Measurements from ENCODE around the gene SOCS7. TPM values are rescaled to one million over a fixed set of nuclear protein-coding genes. Genes with fewer than 3 reads are reported as not detected.

The SOCS7 gene
- total RNA-seq, 2 experiments from 2014 or later = 13.7 to 16.9 TPM

DNA sequence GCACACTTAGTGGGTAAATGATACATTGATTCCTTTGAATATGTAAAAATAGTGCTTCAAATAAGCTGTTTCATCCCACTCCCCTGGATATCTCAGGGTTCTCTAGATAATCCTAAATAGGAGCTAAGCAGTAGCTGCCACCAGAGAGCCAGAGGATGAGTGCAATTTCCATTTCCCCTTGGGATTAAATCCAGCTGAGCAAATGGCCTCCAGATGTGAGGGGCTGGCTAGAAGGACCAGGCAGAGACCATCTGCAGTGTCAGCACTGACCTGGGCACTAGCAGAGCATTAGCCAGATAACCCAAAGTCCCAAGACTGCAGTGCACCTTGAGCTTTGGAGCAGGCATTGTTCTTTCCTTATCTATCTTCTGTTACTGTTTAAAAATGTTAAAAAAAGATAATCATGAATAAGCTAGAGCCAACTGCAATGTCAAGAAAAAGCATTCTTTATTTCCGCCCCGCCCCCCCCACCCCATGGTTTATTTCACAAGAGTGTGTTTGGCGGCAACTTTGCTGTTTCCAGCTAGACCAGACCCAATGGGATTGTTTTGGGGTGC is 27.4 kb upstream of the SOCS7 start:
- no peaks in the 10 kb centered on the region for H3K27me3 ChIP-seq (ENCODE audit: control insufficient read depth in 1 of 2, insufficient read depth in 2 of 2, low read length in 2 of 2)
- TF ChIP-seq, protein P1, sequence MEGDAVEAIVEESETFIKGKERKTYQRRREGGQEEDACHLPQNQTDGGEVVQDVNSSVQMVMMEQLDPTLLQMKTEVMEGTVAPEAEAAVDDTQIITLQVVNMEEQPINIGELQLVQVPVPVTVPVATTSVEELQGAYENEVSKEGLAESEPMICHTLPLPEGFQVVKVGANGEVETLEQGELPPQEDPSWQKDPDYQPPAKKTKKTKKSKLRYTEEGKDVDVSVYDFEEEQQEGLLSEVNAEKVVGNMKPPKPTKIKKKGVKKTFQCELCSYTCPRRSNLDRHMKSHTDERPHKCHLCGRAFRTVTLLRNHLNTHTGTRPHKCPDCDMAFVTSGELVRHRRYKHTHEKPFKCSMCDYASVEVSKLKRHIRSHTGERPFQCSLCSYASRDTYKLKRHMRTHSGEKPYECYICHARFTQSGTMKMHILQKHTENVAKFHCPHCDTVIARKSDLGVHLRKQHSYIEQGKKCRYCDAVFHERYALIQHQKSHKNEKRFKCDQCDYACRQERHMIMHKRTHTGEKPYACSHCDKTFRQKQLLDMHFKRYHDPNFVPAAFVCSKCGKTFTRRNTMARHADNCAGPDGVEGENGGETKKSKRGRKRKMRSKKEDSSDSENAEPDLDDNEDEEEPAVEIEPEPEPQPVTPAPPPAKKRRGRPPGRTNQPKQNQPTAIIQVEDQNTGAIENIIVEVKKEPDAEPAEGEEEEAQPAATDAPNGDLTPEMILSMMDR (IDR thresholded peaks at IDR 0.05) = no peak
- H3K36me3 Mint-ChIP-seq (ENCODE audit: low read depth) = peaks cover 35% of the 10 kb centered on the region
- no peaks in the 10 kb centered on the region for H3K4me1 ChIP-seq (ENCODE audit: insufficient read depth, low read length)
- H3K36me3 ChIP-seq (ENCODE audit: insufficient read depth, low read length) = peaks cover 14% of the 10 kb centered on the region
- ChIA-PET POLR2A (no interaction called here), CTCF (interaction anchor here (1.9 kb wide), 1 partner anchor 25 kb away, joined by 5 read pairs; no protein-coding TSS in a partner anchor)
- H3K4me3 ChIP-seq (ENCODE audit: low read length) = no peak overlapping the region
- H3K9me3 ChIP-seq (ENCODE audit: control insufficient read depth in 1 of 2, insufficient read depth in 1 of 2, low read length in 2 of 2) = no peaks in the 10 kb centered on the region
- H3K27ac ChIP-seq (ENCODE audit: low read depth in 1 of 2, low read length in 2 of 2) = no peak overlapping the region
- no peaks in the 10 kb centered on the region for H3K9me3 Mint-ChIP-seq
- no peak overlapping the region for H3K27ac Mint-ChIP-seq
- no peak overlapping the region for H3K4me3 Mint-ChIP-seq
- peaks cover 14% of the 10 kb centered on the region for H3K4me1 Mint-ChIP-seq (ENCODE audit: low read depth)
- H3K27me3 Mint-ChIP-seq = no peaks in the 10 kb centered on the region
- no peak for ATAC-seq (ENCODE audit: poor library complexity)
- intact Hi-C loops (cut with DNase I, micrococcal nuclease) = no loop called here
- no peak for DNase-seq

GRCh38 chr17:38324772-38325171 is 26.9 kb upstream of the SOCS7 start:
- H3K9me3 ChIP-seq (ENCODE audit: control insufficient read depth in 1 of 2, insufficient read depth in 1 of 2, low read length in 2 of 2) = no peaks in the 10 kb centered on the region
- no peaks in the 10 kb centered on the region for H3K27me3 ChIP-seq (ENCODE audit: control insufficient read depth in 1 of 2, insufficient read depth in 2 of 2, low read length in 2 of 2)
- TF ChIP-seq, protein P1 (IDR thresholded peaks at IDR 0.05) = no peak
- Mint-ChIP-seq H3K4me3 (no peak overlapping the region), H3K9me3 (no peaks in the 10 kb centered on the region), H3K36me3 (ENCODE audit: low read depth) (peaks cover 31% of the 10 kb centered on the region), H3K27me3 (no peaks in the 10 kb centered on the region), H3K4me1 (ENCODE audit: low read depth) (peaks cover 14% of the 10 kb centered on the region), H3K27ac (no peak overlapping the region)
- H3K27ac ChIP-seq (ENCODE audit: low read depth in 1 of 2, low read length in 2 of 2) = no peak overlapping the region
- no peak overlapping the region for H3K4me3 ChIP-seq (ENCODE audit: low read length)
- H3K4me1 ChIP-seq (ENCODE audit: insufficient read depth, low read length) = no peaks in the 10 kb centered on the region
- intact Hi-C loops (cut with DNase I, micrococcal nuclease) = no loop called here
- ChIA-PET POLR2A (no interaction called here), CTCF (interaction anchor here (1.9 kb wide), 1 partner anchor 24 kb away, joined by 5 read pairs; no protein-coding TSS in a partner anchor)
- ATAC-seq (ENCODE audit: poor library complexity) (no peak), DNase-seq (no peak)
- peaks cover 10% of the 10 kb centered on the region for H3K36me3 ChIP-seq (ENCODE audit: insufficient read depth, low read length)

DNA sequence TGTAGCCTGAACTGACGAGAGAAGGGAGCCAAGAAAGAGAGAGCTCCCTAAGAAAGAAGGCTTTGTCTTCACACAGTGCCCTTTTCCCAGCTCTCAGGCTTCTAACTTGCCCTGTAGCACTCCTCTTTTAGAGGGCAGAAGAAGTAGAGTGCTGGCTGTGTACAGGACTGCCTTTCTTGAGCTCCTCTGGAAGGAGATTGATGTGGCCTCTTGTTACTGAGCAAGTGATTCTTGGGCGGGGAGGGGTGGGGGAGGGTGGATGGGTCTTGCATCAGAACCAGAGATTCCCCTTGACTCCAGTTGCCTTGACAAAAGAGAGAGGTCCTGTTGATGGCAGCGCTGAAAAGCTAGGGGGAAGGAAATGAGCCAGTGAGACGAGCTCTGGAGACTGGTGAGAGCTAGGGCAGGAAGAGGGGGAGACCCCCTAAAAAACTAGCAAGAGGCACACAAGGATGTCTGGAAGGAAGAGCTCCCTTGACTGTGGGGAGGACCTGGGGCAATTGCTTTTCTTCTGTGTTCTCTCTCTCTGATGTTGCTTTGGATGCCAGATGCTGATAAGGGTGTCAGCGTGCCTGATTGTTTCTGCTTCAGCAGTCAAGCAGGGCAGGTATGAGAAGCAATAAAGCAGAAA is 26.3 kb upstream of the SOCS7 start:
- H3K9me3 Mint-ChIP-seq = no peaks in the 10 kb centered on the region
- ATAC-seq (ENCODE audit: poor library complexity) (no peak), DNase-seq (no peak)
- POLR2A ChIA-PET = no interaction called here
- H3K4me3 ChIP-seq (ENCODE audit: low read length) = no peak overlapping the region
- H3K4me3 Mint-ChIP-seq = no peak overlapping the region
- H3K27me3 ChIP-seq (ENCODE audit: control insufficient read depth in 1 of 2, insufficient read depth in 2 of 2, low read length in 2 of 2) = no peaks in the 10 kb centered on the region
- H3K27me3 Mint-ChIP-seq = no peaks in the 10 kb centered on the region
- TF ChIP-seq, protein P1 (IDR thresholded peaks at IDR 0.05) = no peak
- peaks cover 7% of the 10 kb centered on the region for H3K36me3 ChIP-seq (ENCODE audit: insufficient read depth, low read length)
- no peak overlapping the region for H3K27ac Mint-ChIP-seq
- peaks cover 14% of the 10 kb centered on the region for H3K4me1 Mint-ChIP-seq (ENCODE audit: low read depth)
- peaks cover 27% of the 10 kb centered on the region for H3K36me3 Mint-ChIP-seq (ENCODE audit: low read depth)
- no peak overlapping the region for H3K27ac ChIP-seq (ENCODE audit: low read depth in 1 of 2, low read length in 2 of 2)
- intact Hi-C loops (cut with DNase I, micrococcal nuclease) = no loop called here
- no peaks in the 10 kb centered on the region for H3K4me1 ChIP-seq (ENCODE audit: insufficient read depth, low read length)
- CTCF ChIA-PET = interaction anchor here (1.9 kb wide), 1 partner anchor 24 kb away, joined by 5 read pairs; no protein-coding TSS in a partner anchor
- H3K9me3 ChIP-seq (ENCODE audit: control insufficient read depth in 1 of 2, insufficient read depth in 1 of 2, low read length in 2 of 2) = no peaks in the 10 kb centered on the region

Measured in CD4-positive, alpha-beta T cell (primary cell).